GM19372 (cell line): ENCODE data around the gene RAB3D.

Experiments used
- ATAC-seq: cut with Tn5 transposase; IDR thresholded peaks from one replicate; pipeline ENCODE4 v1.9.1; 2021; ENCODE audit warnings: mild to moderate bottlenecking, low read depth, moderate library complexity; ENCODE audit not compliant: unreplicated experiment

RAB3D gene

DNA sequence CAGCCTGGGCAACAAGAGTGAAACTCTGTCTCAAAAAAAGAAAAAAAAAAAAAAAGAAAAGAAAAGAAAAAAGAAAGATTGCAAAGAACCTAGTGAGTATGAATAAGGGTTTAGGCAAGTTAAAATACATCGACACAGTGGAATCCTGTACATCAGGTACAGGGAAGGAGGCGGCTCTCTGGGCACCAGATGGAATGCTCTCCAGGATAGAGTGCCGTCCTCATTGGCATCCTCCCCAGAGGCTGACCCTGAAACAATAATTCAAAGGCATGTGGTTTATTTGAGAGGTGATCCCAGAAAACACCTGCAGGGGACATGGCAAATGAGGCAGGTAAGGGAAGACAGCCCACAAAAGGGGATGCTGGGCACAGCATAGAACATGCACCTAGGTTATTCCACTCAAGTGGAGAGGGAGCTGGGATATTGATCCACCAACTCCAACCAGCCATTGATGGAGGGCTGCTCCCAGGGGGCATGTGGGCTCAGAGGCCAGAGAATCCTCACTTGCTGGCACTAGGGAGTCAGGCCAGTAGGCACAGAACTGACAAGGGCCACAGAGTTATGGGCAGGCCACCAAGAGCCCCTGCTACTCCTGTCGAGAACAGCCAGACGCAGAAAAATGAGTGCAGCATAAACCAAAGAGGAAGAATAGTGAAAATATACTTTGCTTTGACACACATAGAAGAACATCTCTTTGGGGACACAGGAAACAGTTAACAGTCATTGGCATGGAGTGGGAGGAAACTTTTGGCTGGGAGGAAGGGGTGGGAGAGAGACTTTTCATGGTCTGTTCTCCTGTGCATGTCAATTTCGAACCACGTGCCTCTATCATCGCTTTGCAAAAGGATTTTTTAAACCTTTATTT, 39.3 kb downstream of the RAB3D start:
- ATAC-seq: no peak

DNA sequence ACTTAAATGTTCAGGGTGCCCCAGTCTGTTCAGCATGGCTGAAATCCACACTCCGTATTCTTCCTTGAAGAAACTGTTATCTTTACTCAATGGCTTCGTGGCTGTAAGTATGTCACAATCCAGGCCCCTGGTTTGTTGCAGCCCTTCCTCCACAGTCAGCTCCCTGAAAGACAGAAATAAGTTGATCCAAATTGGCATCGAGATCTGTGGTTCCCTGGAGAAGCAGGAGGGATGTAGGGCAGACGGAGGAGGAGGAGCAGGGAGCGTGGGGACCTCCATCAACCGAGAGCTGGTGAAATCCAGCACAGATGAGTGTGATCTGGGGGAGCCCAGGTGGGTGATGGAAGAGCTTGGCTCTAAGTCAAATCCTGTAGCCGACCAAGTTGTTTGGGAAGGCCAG, 43.2 kb downstream of the RAB3D start:
- no peak for ATAC-seq

DNA sequence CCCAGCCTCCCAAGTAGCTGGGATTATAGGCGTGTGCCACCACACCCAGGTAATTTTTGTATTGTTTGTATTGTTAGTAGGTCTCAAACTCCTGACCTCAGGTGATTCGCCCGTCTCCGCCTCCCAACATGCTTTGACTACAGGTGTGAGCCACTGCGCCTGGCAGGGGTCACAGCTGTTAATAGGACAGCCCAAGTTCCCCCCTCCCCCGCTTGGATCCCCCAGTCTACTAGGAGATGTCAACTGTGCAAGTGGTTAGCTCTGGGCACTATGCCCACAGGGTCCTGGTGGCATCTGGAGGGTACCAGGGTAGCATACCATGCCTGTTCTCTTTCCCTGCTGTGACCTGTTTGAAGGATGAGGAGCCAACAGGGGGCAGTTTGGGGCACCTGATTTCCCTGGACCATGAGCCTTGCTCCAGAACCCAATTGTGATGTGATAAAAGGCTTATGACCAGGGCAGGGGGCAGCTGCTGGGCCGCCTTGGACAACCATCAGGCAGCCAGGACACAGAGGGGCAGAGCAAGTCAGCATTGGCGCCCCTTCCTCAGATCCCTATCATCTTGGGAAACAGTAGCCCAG, 43.7 kb downstream of the RAB3D start, which contains the start of gene TSPAN16:
Gene TSPAN16 (plus strand): TSS at position 496 of the 581 bp plus-strand sequence. CDS start 138 bp downstream, outside the sequence.
- ATAC-seq: no peak

- ATAC-seq: no peak
Measured at GRCh38 chr19:11295180-11295579, 44.3 kb downstream of the RAB3D start.

GRCh38 chr19:11293433-11294389, 45.7 kb downstream of the RAB3D start:
- no peak for ATAC-seq

DNA sequence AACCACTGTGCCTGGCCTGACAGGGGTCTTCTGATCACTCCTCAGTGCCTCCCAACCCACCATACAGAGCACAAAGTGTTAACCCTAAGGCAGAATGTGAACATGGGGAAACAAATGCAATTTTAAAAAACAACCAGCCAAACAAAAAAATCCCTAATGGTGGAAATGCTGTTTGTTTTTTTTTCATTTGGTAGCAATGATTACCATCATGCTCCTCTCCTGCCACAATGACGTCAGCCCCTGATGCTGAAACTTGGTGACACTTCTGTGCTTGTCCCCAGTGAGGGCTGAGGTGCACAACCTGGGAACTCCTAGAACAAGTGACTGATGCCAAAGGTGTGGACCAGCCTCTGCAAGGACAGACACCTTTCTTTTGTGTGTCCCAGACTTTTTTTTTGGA, 47.5 kb downstream of the RAB3D start:
- no peak for ATAC-seq

GRCh38 chr19:11291415-11291814, 48.0 kb downstream of the RAB3D start:
- no peak for ATAC-seq

- ATAC-seq: no peak
Measured at GRCh38 chr19:11290256-11290655, 49.2 kb downstream of the RAB3D start.

DNA sequence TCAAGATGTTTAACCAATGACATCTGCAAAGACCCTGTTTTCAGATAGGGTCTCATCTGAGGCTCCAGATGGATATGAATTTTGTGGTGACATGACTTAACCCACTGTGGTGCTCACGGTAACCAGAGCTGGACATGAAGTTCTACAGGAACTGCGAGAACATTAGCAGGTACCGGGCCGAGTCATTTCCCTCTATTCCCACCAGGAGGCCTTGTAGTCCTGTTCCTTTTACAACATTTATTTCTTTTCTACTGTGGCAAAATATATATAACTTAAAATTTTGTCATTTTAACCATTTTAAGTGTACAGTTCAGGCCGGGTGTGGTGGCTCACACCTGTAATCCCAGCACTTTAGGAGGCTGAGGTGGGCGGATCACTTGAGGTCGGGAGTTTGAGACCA, 51.1 kb downstream of the RAB3D start:
- ATAC-seq: no peak

GRCh38 chr19:11286312-11286974, 53.0 kb downstream of the RAB3D start:
- no peak for ATAC-seq

DNA sequence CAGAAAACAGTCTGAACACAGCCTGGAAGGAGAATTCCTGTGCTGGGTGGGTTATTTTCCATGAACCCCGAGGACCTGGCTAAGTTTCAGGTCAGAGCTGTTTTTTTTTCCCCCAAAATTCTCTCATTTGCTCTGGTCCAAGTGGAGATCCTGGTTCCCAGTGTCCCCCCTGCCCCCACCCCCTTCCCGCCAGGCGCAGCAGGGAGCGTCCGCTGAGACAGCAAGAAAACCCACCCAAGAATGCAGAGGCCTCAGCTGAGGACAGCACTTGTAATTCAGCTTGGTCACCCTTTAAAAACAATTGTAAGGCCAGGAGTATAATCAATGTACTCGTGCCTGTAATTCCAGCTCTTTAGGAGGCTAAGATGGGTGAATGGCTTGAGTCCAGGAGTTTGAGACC, 54.9 kb downstream of the RAB3D start:
- no peak for ATAC-seq

DNA sequence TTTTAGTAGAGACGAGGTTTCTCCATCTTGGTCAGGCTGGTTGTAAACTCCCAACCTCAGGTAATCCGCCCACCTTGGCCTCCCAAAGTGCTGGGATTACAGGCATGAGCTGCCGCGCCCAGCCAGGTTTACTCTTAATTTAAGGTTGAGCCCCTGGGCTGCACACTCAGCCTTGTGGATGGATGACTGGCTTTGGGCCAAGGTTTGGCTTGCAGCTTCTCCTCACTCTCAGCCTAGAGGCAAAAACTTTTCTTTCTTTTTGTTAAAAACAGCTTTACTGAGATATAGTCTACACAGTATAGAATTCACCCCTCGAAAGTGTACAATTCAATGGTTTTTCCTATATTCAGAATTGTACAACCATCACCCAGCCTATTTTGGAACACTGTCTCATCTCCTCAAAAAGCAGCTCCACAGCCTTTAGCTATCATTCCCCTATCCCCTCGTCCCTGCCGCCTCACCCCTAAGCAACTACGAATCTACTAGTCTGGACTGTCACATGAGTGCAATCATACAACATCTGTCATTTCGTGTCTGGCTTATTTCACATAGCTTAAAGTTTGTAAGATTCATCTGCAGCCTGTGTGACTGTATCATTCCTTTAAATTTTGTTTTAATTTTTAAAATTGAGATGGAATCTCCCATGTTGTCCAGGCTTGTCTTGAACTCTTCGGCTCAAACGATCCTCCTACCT, 58.0 kb downstream of the RAB3D start:
- no peak for ATAC-seq

- no peak for ATAC-seq
Measured at GRCh38 chr19:11279505-11280236, 59.8 kb downstream of the RAB3D start.

DNA sequence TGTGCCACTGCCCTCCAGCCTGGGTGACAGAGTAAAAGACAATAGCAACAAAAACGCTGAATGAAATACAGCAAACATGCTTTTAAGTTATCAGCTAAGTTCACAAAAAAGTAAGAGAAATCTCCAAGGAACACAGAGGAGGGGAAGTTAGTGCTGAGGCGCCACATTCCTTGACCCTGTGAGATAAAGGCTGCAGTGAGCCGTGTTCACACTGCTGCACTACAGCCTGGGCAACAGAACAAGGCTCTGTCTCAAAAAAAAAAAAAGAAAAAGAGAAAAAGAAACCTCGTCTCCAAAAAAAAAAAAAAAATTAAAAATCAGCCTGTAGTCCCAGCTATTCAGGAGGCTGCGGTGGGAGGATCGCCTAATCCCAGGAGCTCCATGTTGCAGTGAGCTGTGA, 60.8 kb downstream of the RAB3D start:
- ATAC-seq: no peak

DNA sequence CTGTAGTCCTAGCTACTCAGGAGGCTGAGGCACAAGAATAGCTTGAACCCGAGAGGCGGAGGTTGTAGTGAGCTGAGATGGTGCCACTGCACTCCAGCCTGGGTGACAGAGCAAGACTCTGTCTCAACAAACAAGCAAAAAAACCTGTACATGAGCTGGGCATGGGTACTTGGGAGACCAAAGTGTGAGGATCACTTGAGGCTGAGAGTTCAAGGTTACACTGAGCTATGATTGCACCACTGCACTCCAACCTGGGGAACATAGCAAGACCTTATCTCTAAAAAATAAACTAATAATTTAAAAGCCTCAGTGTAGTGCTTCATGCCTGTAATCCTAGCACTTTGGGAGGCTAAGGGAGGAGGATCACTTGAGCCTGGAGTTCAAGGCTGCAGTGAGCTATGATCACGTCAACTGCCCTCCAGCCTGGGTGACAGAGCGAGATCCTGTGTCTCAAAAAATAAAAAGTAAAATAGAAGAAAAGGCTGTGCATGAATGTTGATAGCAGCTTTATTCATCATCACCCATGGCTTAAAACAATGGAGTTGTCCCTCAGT, 64.8 kb downstream of the RAB3D start:
- ATAC-seq: no peak

- no peak for ATAC-seq
Measured at GRCh38 chr19:11273989-11274388, 65.5 kb downstream of the RAB3D start.

GRCh38 chr19:11273296-11273695, 66.2 kb downstream of the RAB3D start:
- ATAC-seq: no peak
